ENCODE data around the gene PTBP3.
"Not testable (repeated sequence)": the region's sequence is repeated elsewhere in the genome, so short reads cannot be mapped to it uniquely, and the experiment has no call there.

The PTBP3 gene

GRCh38 chr9:112273876-112274275, 59.5 kb downstream of the PTBP3 start:
- DNase-seq (ENCODE audit: extremely low read depth in 1 of 2, low read depth in 1 of 2), result no peak

GRCh38 chr9:112271466-112272098, 61.8 kb downstream of the PTBP3 start:
- no peak for DNase-seq (ENCODE audit: extremely low read depth in 1 of 2, low read depth in 1 of 2)

- DNase-seq (ENCODE audit: extremely low read depth in 1 of 2, low read depth in 1 of 2), result no peak
Measured at GRCh38 chr9:112268413-112268812, 65.0 kb downstream of the PTBP3 start.

- DNase-seq (ENCODE audit: extremely low read depth in 1 of 2, low read depth in 1 of 2), result not testable (repeated sequence)
Measured at GRCh38 chr9:112267086-112267485, 66.3 kb downstream of the PTBP3 start.

GRCh38 chr9:112265391-112265790, 68.0 kb downstream of the PTBP3 start:
- no peak for DNase-seq (ENCODE audit: extremely low read depth in 1 of 2, low read depth in 1 of 2)

GRCh38 chr9:112262577-112262976, 70.8 kb downstream of the PTBP3 start:
- DNase-seq (ENCODE audit: extremely low read depth in 1 of 2, low read depth in 1 of 2), result no peak

GRCh38 chr9:112261133-112261532, 72.3 kb downstream of the PTBP3 start:
- no peak for DNase-seq (ENCODE audit: extremely low read depth in 1 of 2, low read depth in 1 of 2)

GRCh38 chr9:112258106-112258505, 75.3 kb downstream of the PTBP3 start:
- DNase-seq (ENCODE audit: extremely low read depth in 1 of 2, low read depth in 1 of 2), result no peak

GRCh38 chr9:112252194-112252593, 81.2 kb downstream of the PTBP3 start:
- no peak for DNase-seq (ENCODE audit: extremely low read depth in 1 of 2, low read depth in 1 of 2)

GRCh38 chr9:112249277-112249676, 84.1 kb downstream of the PTBP3 start:
- no peak for DNase-seq (ENCODE audit: extremely low read depth in 1 of 2, low read depth in 1 of 2)

- no peak for DNase-seq (ENCODE audit: extremely low read depth in 1 of 2, low read depth in 1 of 2)
Measured at GRCh38 chr9:112248722-112249121, 84.7 kb downstream of the PTBP3 start.

GRCh38 chr9:112247090-112247489, 86.3 kb downstream of the PTBP3 start:
- no peak for DNase-seq (ENCODE audit: extremely low read depth in 1 of 2, low read depth in 1 of 2)

GRCh38 chr9:112245126-112245525, 88.3 kb downstream of the PTBP3 start:
- DNase-seq (ENCODE audit: extremely low read depth in 1 of 2, low read depth in 1 of 2), result no peak

- DNase-seq (ENCODE audit: extremely low read depth in 1 of 2, low read depth in 1 of 2), result no peak
Measured at GRCh38 chr9:112242147-112242804, 91.1 kb downstream of the PTBP3 start.

GRCh38 chr9:112241491-112241890, 91.9 kb downstream of the PTBP3 start:
- DNase-seq (ENCODE audit: extremely low read depth in 1 of 2, low read depth in 1 of 2), result no peak

- DNase-seq (ENCODE audit: extremely low read depth in 1 of 2, low read depth in 1 of 2), result no peak
Measured at GRCh38 chr9:112239708-112240107, 93.7 kb downstream of the PTBP3 start.

GRCh38 chr9:112239284-112239683, 94.1 kb downstream of the PTBP3 start:
- no peak for DNase-seq (ENCODE audit: extremely low read depth in 1 of 2, low read depth in 1 of 2)

GRCh38 chr9:112234779-112235178, 98.6 kb downstream of the PTBP3 start:
- no peak for DNase-seq (ENCODE audit: extremely low read depth in 1 of 2, low read depth in 1 of 2)

GRCh38 chr9:112233769-112234168, 99.7 kb downstream of the PTBP3 start:
- no peak for DNase-seq (ENCODE audit: extremely low read depth in 1 of 2, low read depth in 1 of 2)

- no peak for DNase-seq (ENCODE audit: extremely low read depth in 1 of 2, low read depth in 1 of 2)
Measured at GRCh38 chr9:112232233-112232632, 101.2 kb downstream of the PTBP3 start.

- no peak for DNase-seq (ENCODE audit: extremely low read depth in 1 of 2, low read depth in 1 of 2)
Measured at GRCh38 chr9:112226091-112226490, 107.3 kb downstream of the PTBP3 start.

GRCh38 chr9:112224401-112225289, 108.8 kb downstream of the PTBP3 start:
- DNase-seq (ENCODE audit: extremely low read depth in 1 of 2, low read depth in 1 of 2), result no peak

All from activated CD8-positive, alpha-beta memory T cell treated with anti-CD3 and anti-CD28 coated beads for 1 hour (primary cell).